Prostate gland (tissue), 2 donors: ENCODE measurements around the gene UBR4.

ENCODE experiments used
- CTCF ChIP-seq, 4 experiments: fragments of 200-600 bp in 2 of 4; fragments of 450-650 bp in 2 of 4; sonication (generic) in 2 of 4; IDR thresholded peaks; 1 replicate in 3 of 4; 2 replicates in 1 of 4; pipeline ENCODE4 v1.5.1; 2016 to 2019; ENCODE audit warnings: antibody characterized with exemption in 4 of 4, mild to moderate bottlenecking in 2 of 4, moderate library complexity in 2 of 4
- POLR2A ChIP-seq: fragments of 450-650 bp; IDR thresholded peaks from one replicate; pipeline ENCODE4 v1.6.1; 2016; ENCODE audit warnings: antibody characterized with exemption, mild to moderate bottlenecking
- POLR2AphosphoS5 ChIP-seq: sonication (generic); formaldehyde crosslinking; IDR thresholded peaks from one replicate; pipeline ENCODE4 v1.6.1; 2017; ENCODE audit warnings: antibody characterized with exemption

- no peak for TF ChIP-seq CTCF (IDR thresholded peaks at IDR 0.05)
- no peak for TF ChIP-seq POLR2A
- TF ChIP-seq POLR2AphosphoS5: no peak
These were observed 176.6 kb downstream of the UBR4 start for GRCh38 chr1:19033515-19033839.
